Pons (tissue), 1 donor: ENCODE results near the gene LNX2.

Experiments
- DNase-seq: peaks from one replicate; pipeline ENCODE4 v3.0.0-alpha.2; 2016; ENCODE audit warnings: low spot score

Gene LNX2

DNA sequence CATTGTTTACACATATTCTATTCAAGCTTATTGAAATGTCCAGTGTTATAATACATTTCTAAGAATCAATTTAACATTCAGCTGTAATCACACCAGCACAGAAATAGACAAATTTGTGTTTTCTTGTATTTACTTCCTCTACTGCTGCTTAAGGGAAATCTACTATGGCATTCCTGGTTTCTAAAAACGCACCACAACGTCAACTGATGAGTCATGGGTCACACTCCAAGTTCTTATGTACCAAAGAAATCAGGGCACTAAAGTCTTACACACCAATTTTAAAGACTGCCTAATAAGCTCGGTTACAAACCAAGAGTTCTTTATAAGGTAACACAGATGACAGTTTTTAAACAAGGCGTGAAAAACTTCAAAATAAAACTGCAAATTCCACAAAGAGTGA, 13.2 kb downstream of the LNX2 start:
- DNase-seq = no peak

- DNase-seq = no peak
Observed at GRCh38 chr13:27605610-27606200, 14.6 kb downstream of the LNX2 start.

- DNase-seq = no peak
Observed at GRCh38 chr13:27605099-27605498, 15.2 kb downstream of the LNX2 start.

DNA sequence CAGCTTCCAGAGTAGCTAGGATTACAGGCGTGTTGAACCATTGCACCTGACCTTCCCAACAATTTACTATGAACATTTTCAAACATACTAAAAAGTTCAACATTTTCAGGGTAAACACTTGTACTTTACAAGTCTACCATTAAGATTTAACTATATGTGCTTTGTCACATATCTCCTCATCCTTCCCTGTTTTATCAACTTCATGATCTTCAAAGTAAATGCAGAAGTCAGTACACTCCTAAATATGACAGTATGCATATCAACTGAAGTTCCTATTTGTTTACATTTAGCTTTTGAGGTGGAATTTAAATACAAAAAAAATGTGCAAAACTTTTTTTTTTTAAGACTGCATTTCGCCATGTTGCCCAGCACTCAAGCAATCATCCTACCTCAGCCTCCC, 18.5 kb downstream of the LNX2 start:
- DNase-seq = no peak

GRCh38 chr13:27601208-27601607, 19.1 kb downstream of the LNX2 start:
- DNase-seq = no peak

DNA sequence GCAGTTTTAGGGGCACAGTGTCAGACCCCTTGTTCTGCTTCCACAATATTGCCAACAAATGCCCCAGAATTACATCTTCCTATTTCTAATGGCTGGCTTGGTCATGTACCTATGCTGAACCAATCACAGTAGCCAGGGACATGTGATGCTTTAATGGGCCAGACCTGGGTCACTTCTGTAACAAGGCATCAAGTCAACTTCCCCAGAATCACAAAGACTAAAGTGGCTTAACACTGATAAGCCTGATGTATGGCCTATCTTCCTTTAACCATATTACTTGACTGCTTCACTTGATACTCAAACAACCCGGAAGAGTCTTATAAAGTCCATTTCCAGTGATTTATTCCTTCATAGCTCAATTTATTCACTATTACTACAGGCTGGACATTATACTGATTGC, 19.6 kb downstream of the LNX2 start:
- no peak for DNase-seq

DNA sequence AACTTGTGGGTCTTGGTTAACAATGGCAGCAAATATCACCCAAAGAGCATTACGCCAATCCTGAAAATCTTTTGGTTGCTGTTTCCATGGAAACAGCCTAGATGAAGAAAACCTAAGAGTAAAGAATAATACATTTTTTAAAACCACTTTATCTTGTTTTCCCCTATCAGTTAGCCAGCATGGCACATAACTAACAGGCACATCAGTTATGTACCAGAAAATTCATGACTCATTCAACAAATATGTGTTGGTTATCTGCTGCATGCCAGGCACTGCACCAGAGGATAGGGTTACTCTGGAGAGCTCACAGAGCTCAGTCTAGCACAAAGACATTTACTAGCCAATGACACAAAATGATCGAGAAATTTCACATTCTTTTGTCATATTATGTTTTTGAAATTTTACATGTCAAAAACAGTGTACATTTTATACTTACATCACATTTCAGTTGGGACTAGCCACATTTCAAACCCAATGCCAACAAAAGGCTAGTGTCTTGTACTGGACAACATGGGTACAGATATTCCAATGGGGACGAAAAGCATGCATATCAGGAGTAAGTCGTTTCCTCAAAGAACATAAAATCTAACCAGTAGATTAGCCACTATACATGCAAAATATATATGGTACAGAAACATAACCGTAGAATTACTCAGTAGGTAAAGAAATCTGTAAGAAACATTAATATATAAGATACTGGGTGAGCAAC, 20.3 kb downstream of the LNX2 start:
- DNase-seq = no peak

- DNase-seq = no peak
Observed at GRCh38 chr13:27599096-27599495, 21.2 kb downstream of the LNX2 start.

DNA sequence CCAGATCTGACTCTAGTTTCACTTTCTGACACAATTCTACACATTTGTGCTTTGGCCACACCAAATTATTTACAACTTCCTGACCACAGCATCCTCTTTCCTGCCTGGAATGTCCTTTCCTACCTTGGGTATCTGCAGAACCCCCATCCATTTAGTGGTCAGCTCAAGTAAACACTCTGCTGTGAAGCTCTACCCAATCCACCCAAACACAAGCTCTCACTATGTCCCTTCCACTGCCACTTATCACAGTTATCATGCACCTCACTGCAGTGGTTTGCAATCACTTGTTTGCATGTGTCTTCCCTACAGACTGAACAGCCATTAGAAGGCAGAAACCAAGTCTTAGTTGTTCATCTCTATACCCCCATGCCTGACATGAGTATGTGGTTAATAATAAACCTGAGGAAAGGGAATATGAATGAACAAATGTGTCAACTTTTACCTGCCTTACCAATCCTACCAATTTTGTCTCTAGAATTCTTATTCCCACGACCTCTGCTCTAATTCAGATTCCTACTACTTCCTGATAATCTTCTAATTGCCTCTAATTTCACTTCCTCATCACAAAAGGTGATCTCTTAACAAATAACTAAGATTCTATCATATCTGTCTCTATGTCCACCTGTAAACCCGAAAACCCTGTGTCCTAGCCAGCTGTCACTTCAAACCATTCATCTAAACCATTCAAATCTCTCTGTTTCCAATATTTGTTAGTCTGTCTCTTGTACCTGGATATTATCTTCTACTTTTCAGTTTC, 25.1 kb downstream of the LNX2 start:
- DNase-seq = no peak

DNA sequence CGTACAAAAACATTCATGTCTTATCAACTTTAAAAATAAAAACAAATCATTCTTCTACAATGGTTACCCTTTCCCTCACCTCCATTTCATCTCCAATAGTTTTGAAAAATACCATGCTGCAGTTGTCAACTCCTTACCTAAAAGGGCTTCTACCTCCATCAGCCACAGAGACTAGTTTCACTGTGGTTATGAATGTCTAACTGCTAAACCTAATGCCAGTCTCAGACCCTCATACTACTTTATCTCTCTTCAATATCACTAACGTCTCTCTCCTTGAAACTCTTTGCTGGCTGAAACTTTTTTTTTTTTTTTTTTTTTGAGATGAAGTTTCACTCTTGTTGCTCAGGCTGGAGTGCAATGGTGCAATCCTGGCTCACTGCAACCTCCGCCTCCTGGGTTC, 27.1 kb downstream of the LNX2 start:
- DNase-seq = no peak

- no peak for DNase-seq
Observed at GRCh38 chr13:27592865-27593264, 27.5 kb downstream of the LNX2 start.

GRCh38 chr13:27588405-27588804, 31.9 kb downstream of the LNX2 start:
- no peak for DNase-seq

DNA sequence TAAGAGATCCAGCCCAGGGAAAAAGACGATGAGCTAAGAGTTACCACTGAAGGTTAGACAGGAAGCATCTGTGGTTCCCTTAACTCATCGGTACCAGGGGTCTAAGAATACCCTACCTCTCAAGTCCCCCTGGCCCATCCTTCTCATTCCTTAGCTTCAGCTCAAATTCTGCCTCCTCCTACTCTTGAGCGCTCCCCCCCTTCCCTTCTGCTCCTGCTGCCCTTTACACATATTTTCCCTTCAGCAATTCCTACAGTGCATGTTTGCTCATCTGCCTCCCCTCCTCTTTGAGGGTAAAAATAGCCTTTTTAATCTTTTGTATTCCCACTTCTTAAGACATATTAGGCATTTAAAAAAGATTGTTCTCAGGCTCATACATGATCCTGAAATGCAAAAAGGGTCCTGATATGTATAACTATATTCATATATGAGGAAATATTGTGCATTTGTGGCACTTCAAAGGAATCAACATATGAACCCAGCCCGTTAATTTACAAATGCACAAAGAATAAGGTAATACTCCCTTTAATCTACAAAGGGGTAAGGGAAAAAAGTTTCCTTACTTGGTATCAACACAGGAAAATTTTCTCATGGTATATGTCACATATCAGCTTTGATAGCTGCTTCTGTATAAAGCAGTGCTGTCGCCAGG, 33.1 kb downstream of the LNX2 start:
- DNase-seq = no peak

DNA sequence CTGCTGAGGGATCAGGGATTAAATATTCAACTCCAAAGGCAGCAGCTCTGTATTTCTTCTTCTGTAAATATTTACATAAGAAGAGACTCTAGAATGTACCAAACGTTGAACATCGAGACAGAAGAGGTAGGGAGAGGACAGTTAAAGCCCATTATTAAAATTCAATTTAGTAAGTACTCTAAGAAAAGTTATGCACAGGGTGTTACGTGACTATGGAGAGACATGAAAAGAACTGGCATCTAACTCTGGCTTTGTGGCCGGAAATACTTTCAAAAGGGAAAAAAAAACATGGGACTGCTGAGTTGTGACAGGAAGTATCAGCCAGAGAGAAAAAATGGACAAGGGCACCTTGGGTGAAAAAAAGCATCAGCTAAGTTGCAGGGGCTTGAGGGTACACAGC, 36.7 kb downstream of the LNX2 start:
- DNase-seq = no peak

- peak; percentile 76 for DNase-seq
Observed at GRCh38 chr13:27578121-27579030, 42.0 kb downstream of the LNX2 start.

DNA sequence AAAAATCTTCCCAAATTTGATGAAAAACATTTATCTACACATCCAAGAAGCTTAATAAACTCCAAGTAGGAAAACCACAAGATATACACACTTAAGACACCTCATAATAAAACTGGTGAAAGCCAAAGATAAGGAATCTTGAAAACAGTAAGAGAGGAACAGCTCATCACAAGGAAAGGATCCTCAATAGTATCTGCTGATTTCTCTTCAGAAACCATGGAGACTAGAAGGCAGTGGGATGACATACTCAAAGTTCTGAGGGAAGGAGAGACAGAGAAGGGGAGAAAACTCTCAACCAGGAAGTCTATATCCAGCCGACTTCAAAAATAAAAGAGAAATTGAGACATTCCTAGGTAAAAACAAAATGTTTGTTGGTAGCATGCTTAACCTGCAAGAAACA, 45.7 kb downstream of the LNX2 start:
- no peak for DNase-seq

DNA sequence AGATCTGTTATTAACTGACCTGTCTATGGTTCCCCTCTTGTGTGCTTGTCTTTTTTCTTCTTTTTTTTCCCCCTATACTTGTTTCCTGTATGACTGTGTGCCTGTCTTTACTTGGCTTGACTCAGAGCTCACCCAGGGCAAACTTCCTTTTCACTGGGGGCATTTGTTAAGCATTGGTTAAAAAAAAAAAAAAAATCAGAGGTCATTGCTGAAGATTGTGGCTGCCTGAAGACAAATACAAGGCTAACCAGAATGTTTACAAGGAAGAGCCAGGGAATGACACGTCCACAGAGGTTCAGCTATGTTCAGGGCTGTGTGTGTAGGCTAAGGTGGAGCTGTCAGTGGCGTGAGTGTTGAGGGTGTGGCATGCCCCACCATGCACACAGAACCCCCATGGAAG, 47.1 kb downstream of the LNX2 start:
- no peak for DNase-seq

DNA sequence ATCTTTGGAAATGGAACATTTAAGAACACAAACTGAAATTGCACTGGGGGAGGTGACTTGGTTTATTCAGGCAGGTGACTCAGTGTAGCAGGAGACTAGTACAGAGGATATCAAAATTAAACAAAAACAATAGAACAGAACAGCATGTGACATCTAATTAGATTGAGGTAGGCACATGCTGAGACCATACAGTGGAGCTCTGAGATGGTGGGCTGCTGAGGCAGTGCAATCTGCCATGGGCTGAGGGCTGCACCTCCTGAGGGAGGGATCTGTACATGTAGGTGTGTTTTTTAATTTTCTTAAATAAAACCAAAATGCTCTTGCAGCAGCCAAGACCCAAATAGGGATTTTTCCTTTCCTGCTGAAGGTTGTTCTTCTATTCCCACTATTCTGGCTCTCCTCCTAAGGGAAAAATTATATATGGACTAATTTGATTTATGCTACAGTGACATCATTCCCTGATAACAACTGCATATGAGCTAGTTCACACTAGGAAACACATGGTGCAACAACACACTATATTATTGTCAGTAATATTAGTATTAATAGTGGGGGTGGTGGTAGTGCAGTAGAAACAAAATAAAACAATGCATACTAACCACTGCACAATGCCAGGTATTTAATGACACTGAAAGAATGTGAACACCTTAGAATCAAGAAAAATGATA, 48.0 kb downstream of the LNX2 start:
- DNase-seq = no peak

GRCh38 chr13:27570906-27571305, 49.4 kb downstream of the LNX2 start:
- no peak for DNase-seq

GRCh38 chr13:27569405-27569804, 50.9 kb downstream of the LNX2 start:
- DNase-seq = no peak

DNA sequence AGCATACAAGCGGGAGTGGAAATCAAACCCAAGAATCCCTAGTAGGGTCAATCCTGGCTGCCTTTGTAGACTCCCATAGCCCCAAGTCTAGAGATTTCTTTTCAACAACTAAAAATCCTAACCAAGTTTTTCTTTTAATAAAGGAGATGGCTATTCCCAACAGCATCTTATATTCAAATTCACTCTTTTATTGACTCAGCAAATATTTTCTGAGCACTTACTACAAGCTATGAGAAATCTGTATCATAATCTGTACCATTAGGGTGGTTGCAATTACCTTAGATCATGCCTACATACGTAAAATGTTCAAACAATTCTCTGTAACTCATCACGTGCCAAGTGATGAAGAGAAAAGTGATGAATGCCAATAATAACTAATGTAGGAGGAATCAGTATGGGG, 54.5 kb downstream of the LNX2 start:
- DNase-seq = no peak
